H7 (cell line): ENCODE data around the gene CCDC175. TPM values are rescaled to one million over a fixed set of nuclear protein-coding genes. Genes with fewer than 3 reads are reported as not detected.

ENCODE experiments used
- DNase-seq: peaks from one replicate; pipeline ENCODE4 v3.0.0; 2012
- H3K27me3 ChIP-seq: 2 replicates; pipeline ENCODE4 v1.6.0; 2011; ENCODE audit warnings: mild to moderate bottlenecking, low read length; ENCODE audit not compliant: control insufficient read depth, insufficient read depth
- H3K36me3 ChIP-seq: replicated peaks from 2 replicates; pipeline ENCODE4 v1.5.1; 2011; ENCODE audit warnings: low read length; ENCODE audit not compliant: control insufficient read depth, insufficient read depth
- H3K4me3 ChIP-seq: 2 replicates; pipeline ENCODE4 v1.5.1; 2011; ENCODE audit warnings: low read depth, mild to moderate bottlenecking, control low read depth, low read length, moderate library complexity; ENCODE audit not compliant: insufficient read depth
- total RNA-seq: library from RNA; depleted of rRNA; stranded (reverse); fragments of >200 nt; shearing (Covaris generic); gene quantifications from 2 replicates; pipeline ENCODE4 v1.2.3, GENCODE V29; 2014

CCDC175 gene
- total RNA-seq, 1 experiment from 2014 or later, result not detected

- DNase-seq, result no peak
- no peaks in the 10 kb centered on the region for H3K27me3 ChIP-seq
- H3K36me3 ChIP-seq, result no peaks in the 10 kb centered on the region
- no peak overlapping the region for H3K4me3 ChIP-seq
Observed at GRCh38 chr14:59570122-59570521, 6.5 kb downstream of the CCDC175 start.

- Histone ChIP-seq H3K27me3 (no peaks in the 10 kb centered on the region), H3K36me3 (no peaks in the 10 kb centered on the region), H3K4me3 (no peak overlapping the region)
- no peak for DNase-seq
Observed at GRCh38 chr14:59566725-59567124, 9.9 kb downstream of the CCDC175 start.

- DNase-seq, result no peak
- no peaks in the 10 kb centered on the region for H3K36me3 ChIP-seq
- no peak overlapping the region for H3K4me3 ChIP-seq
- H3K27me3 ChIP-seq, result no peaks in the 10 kb centered on the region
Observed at GRCh38 chr14:59566296-59566695, 10.3 kb downstream of the CCDC175 start.

- Histone ChIP-seq H3K4me3 (no peak overlapping the region), H3K27me3 (no peaks in the 10 kb centered on the region), H3K36me3 (no peaks in the 10 kb centered on the region)
- no peak for DNase-seq
Observed at GRCh38 chr14:59565087-59565486, 11.5 kb downstream of the CCDC175 start.

- no peak overlapping the region for H3K4me3 ChIP-seq
- no peak for DNase-seq
- no peaks in the 10 kb centered on the region for H3K36me3 ChIP-seq
- no peaks in the 10 kb centered on the region for H3K27me3 ChIP-seq
Observed at GRCh38 chr14:59564366-59564765, 12.2 kb downstream of the CCDC175 start.

- Histone ChIP-seq H3K4me3 (no peak overlapping the region), H3K36me3 (no peaks in the 10 kb centered on the region), H3K27me3 (no peaks in the 10 kb centered on the region)
- no peak for DNase-seq
Observed at GRCh38 chr14:59547310-59547709, 29.3 kb downstream of the CCDC175 start.

GRCh38 chr14:59543873-59544272 is 32.7 kb downstream of the CCDC175 start:
- no peak overlapping the region for H3K4me3 ChIP-seq
- H3K36me3 ChIP-seq, result no peaks in the 10 kb centered on the region
- no peaks in the 10 kb centered on the region for H3K27me3 ChIP-seq
- no peak for DNase-seq

- Histone ChIP-seq H3K36me3 (no peaks in the 10 kb centered on the region), H3K4me3 (no peak overlapping the region), H3K27me3 (no peaks in the 10 kb centered on the region)
- DNase-seq, result no peak
Observed at GRCh38 chr14:59541731-59542130, 34.9 kb downstream of the CCDC175 start.

- DNase-seq, result no peak
- H3K27me3 ChIP-seq, result no peaks in the 10 kb centered on the region
- H3K36me3 ChIP-seq, result no peaks in the 10 kb centered on the region
- H3K4me3 ChIP-seq, result no peak overlapping the region
Observed at GRCh38 chr14:59540852-59541251, 35.8 kb downstream of the CCDC175 start.

GRCh38 chr14:59538936-59539335 is 37.7 kb downstream of the CCDC175 start:
- Histone ChIP-seq H3K4me3 (no peak overlapping the region), H3K27me3 (no peaks in the 10 kb centered on the region), H3K36me3 (no peaks in the 10 kb centered on the region)
- DNase-seq, result no peak

- DNase-seq, result no peak
- no peaks in the 10 kb centered on the region for H3K27me3 ChIP-seq
- no peaks in the 10 kb centered on the region for H3K36me3 ChIP-seq
- no peak overlapping the region for H3K4me3 ChIP-seq
Observed at GRCh38 chr14:59537476-59537875, 39.1 kb downstream of the CCDC175 start.

GRCh38 chr14:59534361-59534987 is 42.1 kb downstream of the CCDC175 start:
- Histone ChIP-seq H3K4me3 (no peak overlapping the region), H3K27me3 (no peaks in the 10 kb centered on the region), H3K36me3 (no peaks in the 10 kb centered on the region)
- no peak for DNase-seq

GRCh38 chr14:59532419-59532818 is 44.2 kb downstream of the CCDC175 start:
- Histone ChIP-seq H3K36me3 (no peaks in the 10 kb centered on the region), H3K4me3 (no peak overlapping the region), H3K27me3 (no peaks in the 10 kb centered on the region)
- no peak for DNase-seq

- Histone ChIP-seq H3K27me3 (no peaks in the 10 kb centered on the region), H3K36me3 (no peaks in the 10 kb centered on the region), H3K4me3 (no peak overlapping the region)
- no peak for DNase-seq
Observed at GRCh38 chr14:59530349-59530748, 46.3 kb downstream of the CCDC175 start.

GRCh38 chr14:59529189-59529588 is 47.4 kb downstream of the CCDC175 start:
- H3K4me3 ChIP-seq, result no peak overlapping the region
- DNase-seq, result no peak

GRCh38 chr14:59520224-59520623 is 56.4 kb downstream of the CCDC175 start:
- DNase-seq, result no peak
- H3K36me3 ChIP-seq, result no peaks in the 10 kb centered on the region
- H3K27me3 ChIP-seq, result no peaks in the 10 kb centered on the region
- H3K4me3 ChIP-seq, result no peak overlapping the region

More at GRCh38 chr14:59529189-59529588, 47.4 kb downstream of the CCDC175 start:
- Histone ChIP-seq H3K36me3 (no peaks in the 10 kb centered on the region), H3K27me3 (no peaks in the 10 kb centered on the region)
